SK-N-SH treated with all-trans-retinoic acid at 6 μM for 48 hours (cell line): ENCODE measurements around the gene ILRUN.

Experiments
- ARNTL ChIP-seq: fragments of 450-650 bp; formaldehyde crosslinking; IDR thresholded peaks from 2 replicates; pipeline ENCODE4 v1.5.0; 2020; ENCODE audit warnings: low read depth, mild to moderate bottlenecking, moderate library complexity, borderline replicate concordance
- ESRRG ChIP-seq: fragments of 250-450 bp; sonication (Bioruptor Pico); IDR thresholded peaks from 2 replicates; pipeline ENCODE4 v1.6.1; 2021; ENCODE audit warnings: mild to moderate bottlenecking
- PPARA ChIP-seq: fragments of 250-450 bp; sonication (Bioruptor Pico); IDR thresholded peaks from 2 replicates; pipeline ENCODE4 v1.5.0; 2020; ENCODE audit warnings: mild to moderate bottlenecking, borderline replicate concordance
- ZFP30 ChIP-seq: fragments of 450-650 bp; formaldehyde crosslinking; IDR thresholded peaks from 2 replicates; pipeline ENCODE4 v1.5.0; 2022; ENCODE audit warnings: mild to moderate bottlenecking, moderate library complexity
- ZNF565 ChIP-seq: fragments of 450-650 bp; formaldehyde crosslinking; conservative IDR thresholded peaks from 2 replicates; pipeline ENCODE4 v1.5.0; 2020; ENCODE audit warnings: low read depth, mild to moderate bottlenecking, moderate library complexity
- ZNF8 ChIP-seq: fragments of 450-650 bp; formaldehyde crosslinking; IDR thresholded peaks from 2 replicates; pipeline ENCODE4 v1.5.0; 2020; ENCODE audit warnings: mild to moderate bottlenecking, moderate library complexity
- TF ChIP-seq, protein P1 (sequence below): fragments of 250-450 bp; sonication (Bioruptor Pico); IDR thresholded peaks from 2 replicates; pipeline ENCODE4 v1.5.1; 2021; ENCODE audit warnings: mild to moderate bottlenecking, moderate library complexity
- TF ChIP-seq, protein P2 (sequence below): fragments of 250-450 bp; sonication (Bioruptor Pico); IDR thresholded peaks from 2 replicates; pipeline ENCODE4 v1.8.0; 2020; ENCODE audit warnings: mild to moderate bottlenecking, moderate library complexity, borderline replicate concordance
- TF ChIP-seq, protein P3 (sequence below): fragments of 250-450 bp; sonication (Bioruptor Pico); IDR thresholded peaks from 2 replicates; pipeline ENCODE4 v1.8.0; 2021; ENCODE audit warnings: low read depth, mild to moderate bottlenecking, moderate library complexity, borderline replicate concordance
- TF ChIP-seq, protein P4 (sequence below): fragments of 250-450 bp; sonication (Bioruptor Pico); IDR thresholded peaks from 2 replicates; pipeline ENCODE4 v1.5.1; 2020; ENCODE audit warnings: low read depth, mild to moderate bottlenecking, moderate library complexity

DNA sequence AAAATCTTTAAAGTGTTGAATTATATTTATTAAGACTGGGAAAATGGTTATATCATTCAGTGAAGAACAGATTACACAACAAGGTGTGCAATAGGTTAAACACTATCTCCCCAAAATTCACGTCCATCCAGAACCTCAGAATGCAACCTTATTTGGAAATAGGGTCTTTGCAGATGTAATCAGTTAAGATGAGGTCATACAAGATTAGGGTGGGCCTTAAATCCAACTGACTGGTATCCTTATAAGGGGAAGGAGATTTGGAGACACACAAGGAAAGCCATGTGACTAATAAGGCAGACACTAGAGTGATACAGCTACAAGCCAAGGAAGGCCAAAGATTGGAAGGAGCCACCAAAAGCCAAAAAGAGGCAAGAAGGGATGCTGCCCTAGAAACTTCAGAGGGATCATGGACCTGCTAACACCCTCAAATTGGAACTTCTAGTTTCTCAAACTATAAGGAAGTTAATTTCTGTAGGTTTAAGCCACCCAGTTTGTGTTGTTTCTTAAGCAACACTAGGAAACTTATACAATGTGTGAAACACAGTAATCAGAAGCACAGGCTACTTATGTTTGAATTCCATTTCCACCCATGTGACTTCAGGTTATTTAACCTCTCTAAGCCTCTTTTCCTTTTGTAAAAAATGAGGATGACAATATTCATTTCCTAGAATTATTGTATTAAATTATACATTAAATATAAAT lies 16.9 kb downstream of the ILRUN start:
- TF ChIP-seq, protein P1, sequence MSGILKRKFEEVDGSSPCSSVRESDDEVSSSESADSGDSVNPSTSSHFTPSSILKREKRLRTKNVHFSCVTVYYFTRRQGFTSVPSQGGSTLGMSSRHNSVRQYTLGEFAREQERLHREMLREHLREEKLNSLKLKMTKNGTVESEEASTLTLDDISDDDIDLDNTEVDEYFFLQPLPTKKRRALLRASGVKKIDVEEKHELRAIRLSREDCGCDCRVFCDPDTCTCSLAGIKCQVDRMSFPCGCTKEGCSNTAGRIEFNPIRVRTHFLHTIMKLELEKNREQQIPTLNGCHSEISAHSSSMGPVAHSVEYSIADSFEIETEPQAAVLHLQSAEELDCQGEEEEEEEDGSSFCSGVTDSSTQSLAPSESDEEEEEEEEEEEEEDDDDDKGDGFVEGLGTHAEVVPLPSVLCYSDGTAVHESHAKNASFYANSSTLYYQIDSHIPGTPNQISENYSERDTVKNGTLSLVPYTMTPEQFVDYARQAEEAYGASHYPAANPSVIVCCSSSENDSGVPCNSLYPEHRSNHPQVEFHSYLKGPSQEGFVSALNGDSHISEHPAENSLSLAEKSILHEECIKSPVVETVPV, result no peak
- no peak for TF ChIP-seq ZFP30 (CRISPR knock-in tag)
- TF ChIP-seq ESRRG, result no peak
- no peak for TF ChIP-seq ARNTL (CRISPR knock-in tag)
- TF ChIP-seq, protein P2, sequence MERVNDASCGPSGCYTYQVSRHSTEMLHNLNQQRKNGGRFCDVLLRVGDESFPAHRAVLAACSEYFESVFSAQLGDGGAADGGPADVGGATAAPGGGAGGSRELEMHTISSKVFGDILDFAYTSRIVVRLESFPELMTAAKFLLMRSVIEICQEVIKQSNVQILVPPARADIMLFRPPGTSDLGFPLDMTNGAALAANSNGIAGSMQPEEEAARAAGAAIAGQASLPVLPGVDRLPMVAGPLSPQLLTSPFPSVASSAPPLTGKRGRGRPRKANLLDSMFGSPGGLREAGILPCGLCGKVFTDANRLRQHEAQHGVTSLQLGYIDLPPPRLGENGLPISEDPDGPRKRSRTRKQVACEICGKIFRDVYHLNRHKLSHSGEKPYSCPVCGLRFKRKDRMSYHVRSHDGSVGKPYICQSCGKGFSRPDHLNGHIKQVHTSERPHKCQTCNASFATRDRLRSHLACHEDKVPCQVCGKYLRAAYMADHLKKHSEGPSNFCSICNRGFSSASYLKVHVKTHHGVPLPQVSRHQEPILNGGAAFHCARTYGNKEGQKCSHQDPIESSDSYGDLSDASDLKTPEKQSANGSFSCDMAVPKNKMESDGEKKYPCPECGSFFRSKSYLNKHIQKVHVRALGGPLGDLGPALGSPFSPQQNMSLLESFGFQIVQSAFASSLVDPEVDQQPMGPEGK (CRISPR knock-in tag), result no peak
- TF ChIP-seq ZNF8 (CRISPR knock-in tag), result no peak
- TF ChIP-seq, protein P3, sequence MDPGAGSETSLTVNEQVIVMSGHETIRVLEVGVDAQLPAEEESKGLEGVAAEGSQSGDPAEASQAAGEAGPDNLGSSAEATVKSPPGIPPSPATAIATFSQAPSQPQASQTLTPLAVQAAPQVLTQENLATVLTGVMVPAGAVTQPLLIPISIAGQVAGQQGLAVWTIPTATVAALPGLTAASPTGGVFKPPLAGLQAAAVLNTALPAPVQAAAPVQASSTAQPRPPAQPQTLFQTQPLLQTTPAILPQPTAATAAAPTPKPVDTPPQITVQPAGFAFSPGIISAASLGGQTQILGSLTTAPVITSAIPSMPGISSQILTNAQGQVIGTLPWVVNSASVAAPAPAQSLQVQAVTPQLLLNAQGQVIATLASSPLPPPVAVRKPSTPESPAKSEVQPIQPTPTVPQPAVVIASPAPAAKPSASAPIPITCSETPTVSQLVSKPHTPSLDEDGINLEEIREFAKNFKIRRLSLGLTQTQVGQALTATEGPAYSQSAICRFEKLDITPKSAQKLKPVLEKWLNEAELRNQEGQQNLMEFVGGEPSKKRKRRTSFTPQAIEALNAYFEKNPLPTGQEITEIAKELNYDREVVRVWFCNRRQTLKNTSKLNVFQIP, result no peak
- no peak for TF ChIP-seq ZNF565 (CRISPR knock-in tag)
- TF ChIP-seq, protein P4, sequence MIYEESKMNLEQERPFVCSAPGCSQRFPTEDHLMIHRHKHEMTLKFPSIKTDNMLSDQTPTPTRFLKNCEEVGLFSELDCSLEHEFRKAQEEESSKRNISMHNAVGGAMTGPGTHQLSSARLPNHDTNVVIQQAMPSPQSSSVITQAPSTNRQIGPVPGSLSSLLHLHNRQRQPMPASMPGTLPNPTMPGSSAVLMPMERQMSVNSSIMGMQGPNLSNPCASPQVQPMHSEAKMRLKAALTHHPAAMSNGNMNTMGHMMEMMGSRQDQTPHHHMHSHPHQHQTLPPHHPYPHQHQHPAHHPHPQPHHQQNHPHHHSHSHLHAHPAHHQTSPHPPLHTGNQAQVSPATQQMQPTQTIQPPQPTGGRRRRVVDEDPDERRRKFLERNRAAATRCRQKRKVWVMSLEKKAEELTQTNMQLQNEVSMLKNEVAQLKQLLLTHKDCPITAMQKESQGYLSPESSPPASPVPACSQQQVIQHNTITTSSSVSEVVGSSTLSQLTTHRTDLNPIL (CRISPR knock-in tag), result no peak
- TF ChIP-seq PPARA (CRISPR knock-in tag), result no peak
